ENCODE measurements around the gene CTNNAL1.
"Not testable (repeated sequence)": the region's sequence is repeated elsewhere in the genome, so short reads cannot be mapped to it uniquely, and the experiment has no call there.

The CTNNAL1 gene, protein sequence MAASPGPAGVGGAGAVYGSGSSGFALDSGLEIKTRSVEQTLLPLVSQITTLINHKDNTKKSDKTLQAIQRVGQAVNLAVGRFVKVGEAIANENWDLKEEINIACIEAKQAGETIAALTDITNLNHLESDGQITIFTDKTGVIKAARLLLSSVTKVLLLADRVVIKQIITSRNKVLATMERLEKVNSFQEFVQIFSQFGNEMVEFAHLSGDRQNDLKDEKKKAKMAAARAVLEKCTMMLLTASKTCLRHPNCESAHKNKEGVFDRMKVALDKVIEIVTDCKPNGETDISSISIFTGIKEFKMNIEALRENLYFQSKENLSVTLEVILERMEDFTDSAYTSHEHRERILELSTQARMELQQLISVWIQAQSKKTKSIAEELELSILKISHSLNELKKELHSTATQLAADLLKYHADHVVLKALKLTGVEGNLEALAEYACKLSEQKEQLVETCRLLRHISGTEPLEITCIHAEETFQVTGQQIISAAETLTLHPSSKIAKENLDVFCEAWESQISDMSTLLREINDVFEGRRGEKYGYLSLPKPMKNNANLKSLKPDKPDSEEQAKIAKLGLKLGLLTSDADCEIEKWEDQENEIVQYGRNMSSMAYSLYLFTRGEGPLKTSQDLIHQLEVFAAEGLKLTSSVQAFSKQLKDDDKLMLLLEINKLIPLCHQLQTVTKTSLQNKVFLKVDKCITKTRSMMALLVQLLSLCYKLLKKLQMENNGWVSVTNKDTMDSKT

DNA sequence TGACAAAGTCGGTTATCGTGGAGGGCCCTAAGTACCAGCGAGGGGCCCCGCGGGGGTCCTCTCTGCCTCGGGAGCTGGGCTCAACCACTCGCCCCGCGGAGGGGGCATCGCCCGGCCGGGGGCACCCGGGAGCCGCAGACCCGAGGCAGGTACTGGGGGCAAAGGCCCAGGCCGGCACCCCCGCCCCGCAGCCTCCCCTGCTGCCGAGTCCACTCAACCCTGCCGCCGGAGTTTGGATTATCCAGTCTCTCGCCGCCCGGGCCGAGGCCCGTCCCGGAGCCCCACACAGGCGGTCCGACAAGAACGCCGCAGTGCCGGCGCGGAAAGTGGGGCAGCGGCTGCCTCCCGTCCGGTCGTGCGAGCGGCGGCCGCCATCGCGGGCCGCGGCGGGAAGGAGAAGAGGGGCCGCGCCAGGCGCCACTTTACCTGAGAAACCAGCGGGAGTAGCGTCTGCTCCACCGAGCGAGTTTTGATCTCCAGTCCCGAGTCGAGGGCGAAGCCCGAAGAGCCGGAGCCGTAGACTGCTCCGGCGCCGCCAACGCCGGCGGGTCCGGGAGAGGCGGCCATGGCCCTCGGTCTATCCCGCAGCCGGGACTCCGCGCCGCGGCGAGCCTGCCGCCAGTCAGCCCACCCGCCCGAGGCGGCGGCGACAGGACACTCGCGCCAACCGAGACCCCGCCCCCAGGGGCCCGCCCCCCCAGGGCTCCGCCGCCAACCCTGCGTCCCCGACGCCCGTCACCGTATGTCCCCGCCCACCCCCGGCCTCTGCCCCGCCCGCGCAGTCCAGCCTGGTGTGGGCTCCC is at the start of gene CTNNAL1:
TSS of gene CTNNAL1 (minus strand) at position 624 of the 803 bp plus-strand sequence. CDS start at position 567, 57 bp downstream.
- no peak for DNase-seq (ENCODE audit: low read depth, low spot score)

DNA sequence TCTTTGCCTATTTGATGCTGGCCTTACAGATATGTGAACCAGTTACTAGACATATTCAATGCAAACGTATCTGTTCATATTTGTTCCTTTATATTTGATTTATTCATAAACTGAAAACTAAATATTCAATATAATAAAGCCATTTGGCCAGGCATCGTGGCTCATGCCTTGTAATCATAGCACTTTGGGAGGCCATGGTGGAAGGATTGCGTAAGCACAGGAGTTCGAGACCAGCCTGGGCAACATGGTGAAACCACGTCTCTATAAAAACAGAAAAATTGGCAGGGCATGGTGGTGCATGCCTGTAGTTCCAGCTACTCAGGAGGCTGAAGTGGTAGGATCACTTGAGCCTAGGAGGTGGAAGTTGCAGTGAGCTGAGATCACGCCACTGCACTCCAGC is 49.2 kb upstream of the CTNNAL1 start:
- no peak for DNase-seq (ENCODE audit: low read depth, low spot score)

DNA sequence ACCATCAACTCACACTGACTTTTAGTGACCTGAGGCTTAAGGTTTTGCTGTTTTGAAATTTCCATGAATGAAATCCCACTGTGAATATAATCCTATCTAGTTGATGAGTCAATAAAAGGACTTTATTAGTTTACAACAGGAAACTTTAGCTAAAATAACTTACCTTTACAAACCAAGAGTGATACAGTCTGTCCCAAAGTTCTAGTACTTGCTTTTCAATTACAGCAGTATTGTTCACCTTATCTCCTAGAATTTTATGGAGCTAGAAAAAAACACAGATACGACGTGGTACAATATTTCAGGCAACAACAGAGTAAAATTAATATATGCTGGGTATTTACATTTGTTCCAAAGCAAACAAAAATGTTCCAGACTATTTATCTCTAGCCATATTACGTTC is 46.9 kb upstream of the CTNNAL1 start:
- no peak for DNase-seq (ENCODE audit: low read depth, low spot score)

DNA sequence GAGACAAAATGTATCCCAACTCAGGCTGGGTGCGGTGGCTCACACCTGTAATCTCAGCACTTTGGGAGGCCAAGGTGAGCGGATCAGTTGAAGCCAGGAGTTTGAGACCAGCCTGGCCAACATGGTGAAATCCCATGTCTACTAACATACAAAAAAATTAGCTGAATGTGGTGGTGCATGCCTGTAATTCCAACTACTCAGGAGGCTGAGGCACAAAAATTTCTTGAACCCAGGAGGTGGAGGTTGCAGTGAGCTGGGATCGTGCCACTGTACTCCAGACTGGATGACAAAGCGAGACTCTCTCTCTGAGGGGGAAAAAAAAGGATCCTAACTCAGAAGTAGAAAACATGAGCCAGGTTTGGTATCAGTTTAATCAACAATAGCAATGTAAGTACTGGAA is 39.8 kb upstream of the CTNNAL1 start:
- DNase-seq (ENCODE audit: low read depth, low spot score) = not testable (repeated sequence)

DNA sequence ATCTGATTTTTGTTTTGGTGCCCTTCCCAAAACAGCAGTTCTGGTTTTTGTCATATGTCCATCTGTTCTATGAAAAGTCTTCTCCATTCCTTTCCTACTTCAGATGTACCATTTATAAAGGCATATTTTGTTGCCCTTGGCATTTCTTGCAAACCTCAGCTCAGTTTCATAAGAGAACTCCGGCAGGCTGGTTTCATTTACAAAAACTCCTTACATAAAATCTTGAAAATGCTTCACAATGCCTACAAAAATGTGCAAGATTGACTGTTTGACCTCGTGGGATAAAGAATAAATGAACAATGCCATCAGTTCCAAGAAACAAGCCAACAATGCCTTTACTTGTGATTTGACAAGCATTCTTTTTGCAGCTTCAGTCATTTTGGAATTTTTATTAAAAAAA is 39.1 kb upstream of the CTNNAL1 start:
- no peak for DNase-seq (ENCODE audit: low read depth, low spot score)

DNA sequence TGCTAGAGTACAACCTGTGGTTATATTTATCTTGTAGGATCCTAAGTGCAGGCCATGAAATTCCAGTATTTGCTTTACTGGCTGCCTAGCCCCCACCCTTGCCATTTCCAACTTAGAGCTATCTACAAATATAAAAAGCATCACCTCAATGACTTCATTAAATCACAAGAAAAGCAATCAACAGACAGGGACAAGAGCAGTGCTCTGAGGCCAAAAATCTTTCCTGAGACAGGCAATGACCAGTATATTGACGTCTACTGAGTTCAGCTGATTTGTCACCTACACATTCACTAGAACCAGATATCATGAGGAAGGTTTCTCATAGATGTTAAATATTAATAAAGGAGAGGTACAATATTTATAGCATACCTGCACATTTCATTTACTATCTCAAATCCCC is 38.4 kb upstream of the CTNNAL1 start:
- DNase-seq (ENCODE audit: low read depth, low spot score) = no peak

DNA sequence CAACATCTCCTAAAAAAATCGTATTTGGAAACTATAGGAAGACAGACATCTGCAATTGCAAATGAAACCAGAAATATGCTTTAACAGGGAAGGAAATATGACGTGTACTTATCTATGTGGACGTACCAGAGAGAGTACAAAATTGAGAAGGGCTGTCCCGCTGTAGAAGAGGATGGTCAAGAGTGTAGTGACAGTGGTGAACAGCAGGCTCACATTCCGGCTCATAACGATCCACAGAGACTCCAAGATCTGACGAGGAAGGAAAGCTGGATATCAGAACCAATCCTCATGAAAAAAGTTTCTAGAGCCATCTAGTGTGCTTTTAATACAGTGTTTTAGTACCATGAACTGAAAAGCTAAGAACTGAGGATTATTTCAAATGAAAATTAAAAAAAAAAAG is 37.1 kb upstream of the CTNNAL1 start:
- DNase-seq (ENCODE audit: low read depth, low spot score) = no peak

DNA sequence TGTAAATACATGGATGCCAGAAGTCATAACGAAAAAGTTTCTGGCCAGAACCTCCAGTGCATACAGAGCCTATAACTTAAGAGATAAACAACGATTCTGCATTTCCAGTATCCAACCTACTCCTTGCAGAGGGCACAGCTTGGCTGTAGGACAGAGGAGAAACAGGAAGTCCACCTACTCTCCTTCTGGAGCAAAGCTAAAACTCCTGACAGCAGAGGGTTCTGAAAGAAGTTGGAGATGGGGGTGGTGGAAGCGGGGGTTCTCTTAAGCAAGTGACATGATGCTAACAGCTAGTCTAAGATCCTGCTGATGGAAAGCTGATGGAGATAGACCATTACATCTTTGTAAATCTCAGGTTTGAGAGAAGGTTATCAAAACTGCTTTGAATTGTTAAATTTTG is 35.5 kb upstream of the CTNNAL1 start:
- no peak for DNase-seq (ENCODE audit: low read depth, low spot score)

DNA sequence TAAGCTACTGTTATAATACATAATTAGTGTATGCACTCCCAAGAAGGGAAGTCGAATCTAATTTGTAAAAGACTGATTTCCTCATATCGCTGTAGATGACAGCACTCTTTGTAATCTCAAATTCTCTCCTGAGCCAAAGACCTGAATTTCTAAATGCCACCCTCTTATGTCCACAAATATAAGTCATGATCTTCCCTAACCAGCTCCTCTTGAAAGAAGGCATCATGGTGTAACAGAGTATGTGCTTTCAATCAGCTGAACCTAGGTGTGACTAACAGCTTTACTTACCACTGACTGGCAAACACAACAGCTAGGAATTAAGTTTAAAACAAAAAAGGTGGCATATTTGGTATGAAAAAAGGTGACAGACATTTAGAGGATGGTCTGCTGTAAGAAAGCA is 34.0 kb upstream of the CTNNAL1 start:
- DNase-seq (ENCODE audit: low read depth, low spot score) = no peak

DNA sequence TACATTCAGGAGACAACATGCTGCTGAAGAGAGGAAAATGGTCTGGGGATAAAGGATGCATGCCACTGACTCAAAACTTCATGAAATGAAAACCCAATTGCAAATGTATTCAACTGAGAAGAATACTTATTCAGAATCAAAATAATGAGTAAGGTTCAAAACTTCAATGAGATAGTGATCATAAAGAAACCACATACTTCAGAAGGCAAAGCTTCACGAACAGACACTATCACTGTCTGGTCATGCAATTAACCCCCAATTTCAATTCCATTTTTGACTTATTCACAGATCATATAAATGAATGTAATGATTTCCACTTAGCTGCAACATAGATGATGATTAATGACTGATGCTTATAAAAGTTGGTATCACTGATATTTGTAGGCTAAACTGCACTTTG is 33.0 kb upstream of the CTNNAL1 start:
- no peak for DNase-seq (ENCODE audit: low read depth, low spot score)

DNA sequence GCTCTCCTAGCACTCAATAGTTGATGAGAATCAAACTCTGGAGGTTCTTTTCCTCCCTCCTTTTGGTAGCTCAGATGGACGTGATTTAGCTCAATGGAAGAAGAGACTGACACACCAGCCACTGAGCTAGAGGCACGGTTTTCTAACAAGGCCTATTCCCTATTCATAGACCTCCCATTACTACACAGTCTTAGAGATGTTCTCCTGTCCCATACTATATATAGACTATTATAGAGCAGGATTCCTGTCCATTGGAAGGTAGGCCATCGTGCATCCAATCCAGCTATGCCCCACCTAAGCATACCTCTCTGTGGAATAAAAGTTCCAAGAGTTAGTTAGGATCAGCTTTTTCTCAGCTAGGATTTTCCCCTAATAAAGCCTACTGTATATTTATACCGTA is 30.3 kb upstream of the CTNNAL1 start:
- DNase-seq (ENCODE audit: low read depth, low spot score) = no peak

DNA sequence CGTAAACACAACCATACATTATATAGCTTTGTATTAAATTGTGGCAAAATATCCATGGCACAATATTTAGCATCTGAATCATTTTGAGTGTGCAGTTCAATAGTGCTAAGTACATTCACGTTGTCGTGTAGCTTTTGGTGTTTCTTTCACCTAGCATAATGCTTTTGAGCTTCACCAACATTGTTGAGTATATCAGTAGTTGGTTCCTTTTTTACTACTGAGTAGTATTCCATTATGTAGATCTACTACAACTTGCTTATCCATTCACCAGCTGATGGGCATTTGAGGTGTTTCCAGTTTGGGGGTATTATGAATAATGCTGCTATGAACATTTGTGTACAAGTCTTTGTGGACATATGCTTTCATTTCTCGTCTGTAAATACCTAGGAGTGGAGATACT is 27.3 kb upstream of the CTNNAL1 start:
- DNase-seq (ENCODE audit: low read depth, low spot score) = no peak

DNA sequence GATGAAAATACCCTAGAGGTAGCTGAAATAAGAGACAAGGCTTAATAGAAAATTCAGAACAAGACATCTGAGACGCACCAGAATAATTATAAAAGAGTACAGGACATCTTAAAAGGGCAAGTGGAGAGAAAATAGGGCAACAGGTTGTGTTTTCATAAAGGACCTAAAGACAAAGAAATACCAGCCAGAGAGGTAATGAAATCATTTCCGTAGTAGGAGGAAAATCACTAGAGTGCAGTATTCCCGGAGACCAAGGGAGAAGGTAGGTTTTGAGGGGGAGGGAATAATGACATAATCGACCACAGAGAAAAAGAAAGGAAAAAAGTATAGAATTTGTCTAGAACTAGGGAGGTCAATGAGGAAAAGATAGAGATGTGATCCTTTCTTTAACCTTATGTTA is 26.2 kb upstream of the CTNNAL1 start:
- DNase-seq (ENCODE audit: low read depth, low spot score) = no peak

DNA sequence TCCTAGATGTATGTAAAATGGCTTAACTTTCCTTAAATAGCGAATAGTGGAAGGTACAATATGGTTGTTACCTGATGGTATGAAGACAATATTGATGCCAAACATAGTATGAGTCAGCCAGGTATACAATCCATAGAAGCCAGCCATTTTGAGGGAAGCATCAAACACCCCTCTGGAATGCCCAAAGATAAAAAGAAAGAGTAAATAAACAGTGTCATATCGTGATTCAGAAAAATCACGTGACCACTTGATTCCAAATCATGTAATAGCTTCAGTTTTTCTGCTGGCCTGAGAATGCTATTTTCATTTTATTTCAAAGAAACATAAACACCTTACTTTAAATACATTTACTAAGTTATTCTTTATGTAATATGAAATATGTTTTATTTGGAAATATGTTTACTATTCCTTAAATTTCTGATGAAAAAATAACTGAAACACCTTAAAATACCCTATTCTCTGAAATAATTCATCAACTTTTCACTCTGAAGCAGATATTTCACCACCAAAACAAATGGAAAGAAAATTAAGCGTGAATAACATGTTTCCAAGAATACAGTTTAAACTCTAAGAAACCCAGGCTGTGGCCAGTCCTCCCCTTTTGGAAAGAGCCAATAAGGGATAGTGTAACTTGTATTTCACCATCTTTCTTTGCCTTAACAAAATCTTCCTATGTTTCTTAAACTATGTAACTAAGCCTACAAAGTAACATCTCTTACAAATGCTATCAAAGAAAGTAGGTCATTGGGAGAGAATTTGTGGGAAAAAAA is 24.8 kb upstream of the CTNNAL1 start:
- no peak for DNase-seq (ENCODE audit: low read depth, low spot score)

DNA sequence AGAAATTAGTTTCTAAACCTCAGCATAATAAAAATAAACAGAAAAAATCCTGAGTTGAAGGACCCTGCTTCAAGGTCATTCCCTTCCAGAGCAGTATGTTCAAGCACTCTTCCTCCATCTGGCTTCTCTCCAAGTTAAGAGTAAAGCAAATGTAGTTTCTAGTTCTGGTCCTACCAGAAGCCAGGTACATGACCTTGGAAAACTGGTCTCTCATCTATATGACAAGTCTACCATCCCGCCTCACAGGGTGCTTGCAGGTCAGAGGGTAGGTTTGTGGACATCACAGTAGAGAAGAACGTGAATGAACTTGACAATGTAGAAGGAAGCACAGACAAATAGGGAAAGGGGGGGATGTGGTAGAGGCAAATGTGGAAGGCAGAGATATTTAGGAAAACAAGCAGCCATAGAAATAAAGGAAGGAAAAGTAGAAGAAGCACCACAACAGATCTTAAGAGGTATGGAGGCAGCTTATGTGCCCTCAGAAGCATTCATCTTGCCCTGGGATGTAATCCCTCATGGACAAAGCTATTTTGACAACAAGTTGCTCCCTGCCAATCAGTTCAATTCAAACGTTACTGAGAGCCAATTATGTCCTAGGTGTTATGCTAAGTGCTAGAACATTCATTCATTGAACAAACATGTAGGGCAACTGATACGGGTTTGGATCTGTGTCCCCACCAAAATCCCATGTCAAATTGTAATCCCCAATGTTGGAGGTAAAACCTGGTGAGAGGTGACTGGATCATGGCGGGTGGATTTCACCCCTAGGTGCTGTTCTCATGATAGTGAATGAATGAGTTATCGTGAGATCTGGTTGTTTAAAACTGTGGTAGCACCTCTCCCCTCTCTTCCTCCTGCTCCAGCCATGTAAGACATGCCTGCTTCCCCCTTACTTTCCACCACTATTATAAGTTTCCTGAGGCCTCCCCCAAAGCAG is 23.7 kb upstream of the CTNNAL1 start:
- no peak for DNase-seq (ENCODE audit: low read depth, low spot score)

DNA sequence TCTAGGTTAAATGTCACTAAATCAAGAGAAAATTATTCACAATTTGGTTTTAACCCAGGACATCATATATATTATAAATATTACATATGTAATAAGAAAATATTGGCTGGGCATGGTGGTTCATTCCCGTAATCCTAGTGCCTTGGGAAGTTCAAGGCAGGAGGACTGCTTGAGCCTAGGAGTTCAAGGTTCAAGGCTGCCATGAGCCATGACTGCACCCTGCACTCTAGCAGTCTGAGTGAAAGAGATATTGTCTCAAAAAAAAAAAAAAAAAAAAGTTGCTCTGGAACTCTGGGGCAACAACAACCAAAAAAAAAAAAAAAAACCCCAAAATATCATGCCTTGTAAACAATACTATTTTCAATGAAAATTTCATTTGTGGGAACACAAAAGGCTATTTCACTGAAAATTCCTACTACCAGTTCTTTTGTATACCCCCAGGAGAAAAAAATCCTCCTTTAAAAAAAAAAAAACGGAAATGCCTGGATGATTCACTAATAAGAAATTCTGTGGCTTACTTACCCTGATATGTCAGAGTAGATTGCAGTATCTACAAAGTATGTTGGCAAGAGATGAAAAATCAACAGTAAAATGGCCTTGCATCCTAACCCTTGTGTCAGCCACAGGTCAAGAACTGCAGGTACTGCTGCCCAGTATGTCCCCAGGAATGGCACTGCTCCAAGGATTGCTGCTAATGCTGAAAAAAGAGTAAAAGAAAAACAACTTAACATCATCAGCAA is 22.6 kb upstream of the CTNNAL1 start:
- DNase-seq (ENCODE audit: low read depth, low spot score) = peak; percentile 53

DNA sequence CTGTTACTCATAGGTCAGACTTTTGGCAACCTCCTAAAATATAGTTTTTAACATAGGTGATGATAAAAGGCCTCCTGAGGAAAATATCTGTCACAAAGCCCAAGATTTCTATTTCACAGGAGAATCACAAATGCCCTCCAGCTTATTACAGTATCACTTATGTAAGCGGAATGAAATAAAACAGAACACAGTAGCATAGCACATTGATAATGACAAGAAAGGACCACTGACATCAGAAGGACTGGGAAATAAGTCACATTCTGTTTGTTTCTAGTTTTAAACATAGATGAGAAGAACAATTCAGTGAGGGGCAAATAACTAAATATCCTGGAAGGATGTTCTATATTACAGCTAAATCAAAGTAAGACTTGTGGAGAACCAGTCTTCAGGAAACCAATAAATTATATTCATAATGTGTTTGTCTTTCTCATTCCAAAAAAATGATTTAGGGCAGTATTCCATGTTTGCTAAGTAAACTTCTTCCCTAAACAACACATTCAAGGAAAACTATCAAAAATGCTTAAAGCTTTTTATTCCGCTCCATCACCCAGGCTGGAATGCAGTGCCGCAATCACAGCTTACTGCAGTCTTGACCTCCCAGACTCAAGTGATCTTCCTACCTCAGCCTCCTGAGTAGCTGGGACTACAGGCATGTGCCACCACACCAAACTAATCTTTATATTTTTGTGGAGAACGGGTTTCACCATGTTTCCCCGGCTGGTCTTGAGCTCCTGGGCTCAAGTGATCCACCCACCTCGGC is 20.8 kb upstream of the CTNNAL1 start:
- DNase-seq (ENCODE audit: low read depth, low spot score) = no peak

DNA sequence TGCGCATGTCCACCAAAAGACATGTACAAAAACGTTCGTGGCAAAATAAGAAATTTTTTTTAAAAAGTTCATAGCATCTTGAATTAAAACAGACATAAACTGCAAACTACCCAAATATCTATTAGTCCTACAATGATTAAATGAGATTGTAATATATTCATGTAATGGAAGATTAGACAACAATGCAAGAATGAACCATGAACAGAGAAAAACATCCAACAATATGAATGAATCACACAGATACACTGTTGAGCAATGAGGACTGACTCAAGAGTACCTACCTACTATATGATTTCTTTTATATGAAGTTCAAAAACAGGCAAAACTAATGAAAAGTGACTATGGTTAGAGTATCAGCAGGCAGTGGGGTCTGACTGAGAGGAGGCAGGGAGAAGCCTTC is 17.9 kb upstream of the CTNNAL1 start:
- DNase-seq (ENCODE audit: low read depth, low spot score) = no peak

DNA sequence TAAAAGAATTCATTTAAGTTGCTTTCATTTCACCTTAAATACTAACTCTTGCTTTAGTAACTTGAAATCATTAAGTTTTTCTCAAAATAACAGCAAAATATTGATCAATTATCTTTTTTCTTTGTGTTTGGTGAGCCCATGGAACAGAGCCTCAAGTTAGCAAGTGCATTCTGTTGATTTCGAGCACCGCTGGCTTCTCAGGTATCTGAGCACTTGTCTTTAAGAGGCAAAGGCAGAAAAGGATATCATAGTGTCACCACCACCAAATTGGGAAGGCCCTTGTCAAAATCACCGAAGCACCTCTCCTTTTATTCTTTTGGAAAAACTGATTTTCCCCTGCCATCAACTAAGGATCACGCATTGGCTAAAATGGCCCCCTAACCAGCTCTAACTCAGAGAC is 17.1 kb upstream of the CTNNAL1 start:
- no peak for DNase-seq (ENCODE audit: low read depth, low spot score)

Data from brain pericyte (primary cell).